T-helper 1 cell (primary cell): Measurements from ENCODE around the gene PAPPA.

ENCODE experiments used
- DNase-seq, 5 donors: peaks; one replicate each; pipeline ENCODE4 v3.0.0-alpha.2; 2012 to 2020

Gene PAPPA

DNA sequence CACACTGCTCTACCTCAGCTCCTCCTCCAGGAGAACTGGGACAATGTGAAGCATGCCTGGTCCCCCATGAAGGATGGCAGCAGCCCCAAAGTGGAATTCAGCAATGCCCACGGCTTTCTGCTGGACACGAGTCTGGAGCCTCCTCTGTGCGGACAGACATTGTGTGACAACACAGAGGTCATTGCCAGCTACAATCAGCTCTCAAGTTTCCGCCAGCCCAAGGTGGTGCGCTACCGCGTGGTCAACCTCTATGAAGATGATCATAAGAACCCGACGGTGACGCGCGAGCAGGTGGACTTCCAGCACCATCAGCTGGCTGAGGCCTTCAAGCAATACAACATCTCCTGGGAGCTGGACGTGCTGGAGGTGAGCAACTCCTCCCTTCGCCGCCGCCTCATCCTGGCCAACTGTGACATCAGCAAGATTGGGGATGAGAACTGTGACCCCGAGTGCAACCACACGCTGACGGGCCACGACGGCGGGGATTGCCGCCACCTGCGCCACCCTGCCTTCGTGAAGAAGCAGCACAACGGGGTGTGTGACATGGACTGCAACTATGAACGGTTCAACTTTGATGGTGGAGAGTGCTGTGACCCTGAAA, 34.1 kb downstream of the PAPPA start:
- no peak for DNase-seq

DNA sequence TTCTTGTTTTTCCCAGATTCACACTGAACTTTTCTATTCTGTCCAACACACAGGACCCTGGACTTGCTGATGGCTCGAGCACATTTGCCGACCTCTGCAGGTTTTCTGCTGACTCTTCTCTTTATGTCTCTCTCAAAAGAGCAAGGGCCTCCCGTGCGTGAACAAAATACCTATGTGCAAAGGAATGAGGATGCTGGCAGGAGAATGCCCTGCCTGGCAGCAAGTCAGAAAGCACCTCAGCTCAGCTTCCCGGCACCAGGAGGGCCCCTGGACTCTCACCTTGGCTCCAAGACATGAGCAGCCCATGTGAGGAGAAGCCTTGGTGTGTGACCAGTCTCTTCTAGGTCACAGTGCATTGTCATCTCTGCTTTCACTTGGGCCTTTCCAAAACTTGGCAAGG, 36.1 kb downstream of the PAPPA start:
- no peak for DNase-seq

DNA sequence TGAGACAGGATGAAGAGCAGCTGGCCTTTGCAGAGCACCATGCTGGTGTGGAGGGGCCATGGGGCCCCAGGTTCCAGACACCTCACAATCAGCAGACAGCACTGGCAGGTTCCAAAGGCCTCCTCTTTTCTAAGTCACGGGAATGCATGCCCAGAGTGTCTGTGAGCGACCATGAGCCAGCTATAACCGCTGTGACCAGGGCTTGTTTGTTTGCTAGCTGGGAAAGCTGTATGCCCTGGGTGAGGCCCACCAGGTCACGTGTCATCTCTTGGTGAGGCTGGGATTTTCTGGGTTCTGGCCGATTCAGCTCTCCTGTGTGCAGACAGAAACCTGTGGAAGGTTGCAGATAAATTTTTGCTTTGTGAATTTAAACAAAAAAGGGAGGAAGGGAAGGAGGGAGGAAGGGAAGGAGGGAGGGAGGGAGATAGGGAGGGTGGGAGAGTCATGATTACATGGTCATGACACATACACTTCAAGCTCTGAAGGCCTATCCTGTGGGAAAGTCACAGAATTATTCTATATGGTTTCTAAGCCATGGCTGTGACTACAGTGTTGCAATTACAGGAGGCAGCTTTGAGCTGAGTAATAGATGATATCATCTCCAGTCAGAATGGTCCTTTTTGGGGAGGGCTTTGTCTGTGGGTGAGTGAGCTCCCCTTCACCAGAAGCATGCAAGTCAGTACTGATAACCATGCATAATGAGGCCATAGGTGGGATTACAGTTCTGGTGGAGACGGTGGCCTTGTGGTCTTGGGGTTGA, 37.2 kb downstream of the PAPPA start:
- no peak for DNase-seq

DNA sequence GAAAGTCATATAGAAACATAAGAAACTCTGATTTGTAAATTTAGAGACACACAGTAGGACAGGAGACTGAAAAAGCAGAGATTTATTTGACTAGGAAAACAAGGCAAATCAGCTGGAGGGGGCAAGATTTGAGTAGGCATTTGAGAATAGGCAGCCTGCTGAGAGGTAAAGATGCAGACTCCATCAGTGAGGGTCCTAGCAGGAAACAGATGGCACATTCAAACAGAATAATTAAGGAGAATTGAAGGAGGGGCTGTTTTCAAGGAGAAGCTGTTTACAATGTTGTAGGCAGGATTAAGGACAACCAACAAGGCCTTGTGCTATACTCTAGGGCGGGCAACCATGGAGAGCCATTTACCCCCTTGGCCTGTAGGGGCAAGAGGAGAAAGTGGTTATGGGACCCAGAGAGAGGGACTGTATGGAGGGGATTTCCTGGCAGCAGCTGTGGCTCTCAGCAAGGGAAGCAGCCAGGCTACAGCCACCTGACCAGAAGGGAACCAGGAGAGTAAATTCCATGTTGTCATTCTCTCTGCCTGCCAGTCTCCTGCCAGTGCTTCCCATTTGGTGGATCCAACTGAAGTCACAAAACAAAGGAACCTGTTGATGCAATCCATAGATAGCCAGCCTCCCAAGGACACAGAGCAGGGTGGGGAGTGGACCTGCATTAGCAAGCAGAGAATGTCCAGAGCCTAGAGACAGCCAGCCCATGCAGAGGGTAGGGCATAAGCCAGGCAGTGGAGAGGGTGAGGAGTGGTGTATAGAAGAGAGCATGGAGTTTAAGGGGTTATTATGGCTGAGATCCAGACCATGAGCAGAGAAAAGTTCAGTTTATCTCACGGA, 38.2 kb downstream of the PAPPA start:
- DNase-seq = no peak

DNA sequence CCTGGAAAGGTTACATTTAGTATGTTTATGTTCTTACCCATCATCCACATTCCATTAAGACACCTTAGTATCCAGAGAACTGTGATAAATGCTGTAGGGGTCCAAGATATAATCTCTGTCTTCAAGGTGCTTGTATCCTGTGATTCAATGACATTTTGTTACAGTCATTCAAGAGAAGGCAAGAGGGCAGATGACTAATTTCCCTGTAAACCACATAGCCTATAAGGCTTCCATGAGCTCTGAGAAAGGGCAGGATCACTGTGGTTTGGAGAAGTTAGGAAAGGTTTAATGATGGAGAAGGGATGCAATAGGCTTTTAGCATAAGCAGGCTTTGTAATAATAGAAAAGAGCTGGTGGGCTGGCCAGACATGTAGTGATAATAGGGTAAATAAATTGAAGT, 40.0 kb downstream of the PAPPA start:
- DNase-seq = no peak

DNA sequence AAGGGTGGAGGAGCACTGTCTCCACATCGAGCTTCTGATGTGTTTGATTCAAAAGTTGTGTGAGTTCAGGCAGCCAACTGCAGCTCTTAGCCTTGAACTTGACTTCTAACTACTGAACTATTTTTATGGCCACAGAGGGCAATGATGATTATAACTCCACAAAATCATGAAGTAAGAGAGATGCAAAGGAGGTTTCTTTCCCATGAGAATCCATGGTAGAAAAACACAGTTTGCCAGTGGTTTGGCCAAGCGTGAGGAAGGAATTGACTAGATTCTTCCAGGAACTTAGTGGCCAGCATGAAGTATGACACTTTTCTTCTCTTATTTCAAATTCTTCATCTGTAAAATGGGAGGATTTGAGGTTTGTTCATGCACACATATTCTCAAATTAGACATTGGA, 43.2 kb downstream of the PAPPA start:
- DNase-seq = no peak

DNA sequence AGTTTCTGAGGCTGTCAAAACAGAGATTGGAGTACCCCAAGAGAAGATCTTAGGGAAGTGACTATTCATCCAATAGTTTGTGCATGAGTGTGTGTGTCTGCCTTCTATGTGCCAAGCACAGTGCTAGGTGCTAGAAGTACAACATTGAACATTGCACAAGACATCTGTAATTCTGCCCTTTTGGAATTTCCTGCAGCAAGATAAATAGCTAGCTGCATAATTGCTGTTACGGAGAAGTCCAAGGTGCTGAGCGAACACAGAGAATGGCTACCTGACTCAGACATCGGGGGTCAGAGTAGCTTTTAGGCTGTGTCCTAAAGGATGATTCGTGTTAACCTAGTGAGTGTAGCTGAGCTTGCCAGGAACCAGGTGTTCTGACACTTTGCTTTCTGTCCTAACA, 44.8 kb downstream of the PAPPA start:
- DNase-seq = no peak

DNA sequence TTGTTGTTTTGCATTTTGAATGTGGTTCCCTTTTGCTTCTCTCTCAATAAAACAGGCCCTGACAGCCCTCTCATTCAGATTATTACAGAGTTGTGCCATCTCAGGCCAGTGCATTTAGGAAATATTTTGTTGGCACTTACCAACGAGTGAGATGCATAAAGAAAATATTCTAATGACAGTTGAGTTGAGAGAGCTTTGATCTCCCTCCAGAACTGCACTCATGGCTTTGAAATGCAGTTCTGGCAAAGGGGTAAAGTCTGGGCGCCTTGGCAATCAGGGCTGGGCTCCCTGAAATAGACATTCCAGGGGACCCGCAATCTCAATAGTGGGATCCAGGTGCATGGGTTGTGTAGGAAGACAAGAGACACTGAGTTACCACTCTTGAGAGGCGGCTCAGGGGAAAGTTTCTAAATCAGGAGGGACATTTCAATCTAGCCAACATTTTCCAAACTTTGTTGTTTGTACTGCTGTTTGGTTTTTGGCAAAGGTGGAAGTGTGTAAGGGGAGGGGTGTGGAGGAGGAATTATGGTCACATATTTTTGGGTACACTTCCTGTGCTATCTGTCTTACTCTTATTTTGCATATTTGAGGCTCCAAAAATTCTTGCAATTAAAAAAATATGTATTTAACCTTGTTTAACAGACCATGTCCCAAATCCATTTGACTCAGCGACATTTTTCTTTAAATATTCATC, 48.8 kb downstream of the PAPPA start:
- no peak for DNase-seq

DNA sequence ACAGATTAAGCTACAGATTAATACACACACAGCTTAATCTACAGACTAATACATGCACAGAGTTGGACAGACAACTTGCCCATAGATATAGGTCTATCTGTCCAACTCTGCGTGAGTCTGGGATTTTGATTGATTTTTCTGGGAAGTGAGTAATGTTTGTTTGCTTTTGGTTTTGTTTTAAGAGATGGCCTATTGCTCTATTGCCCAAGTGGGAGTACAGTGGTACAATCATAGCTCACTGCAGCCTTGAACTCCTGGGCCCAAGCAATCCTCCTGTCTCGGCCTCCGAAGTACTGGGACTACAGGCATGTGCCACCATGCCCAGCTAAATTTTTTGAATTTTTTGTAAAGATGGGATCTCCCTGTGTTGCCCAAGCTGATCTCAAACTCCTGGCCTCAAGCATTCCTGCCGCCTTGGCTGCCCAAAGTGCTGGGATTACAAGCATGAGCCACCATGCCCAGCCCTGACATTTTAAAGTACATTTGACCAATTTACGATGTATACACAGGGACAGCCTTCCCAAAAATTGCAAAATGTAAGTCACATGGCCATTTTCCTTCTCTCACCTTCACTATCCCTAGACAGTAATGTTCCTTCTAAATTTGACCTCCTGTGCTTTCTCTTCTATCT, 50.8 kb downstream of the PAPPA start:
- no peak for DNase-seq

DNA sequence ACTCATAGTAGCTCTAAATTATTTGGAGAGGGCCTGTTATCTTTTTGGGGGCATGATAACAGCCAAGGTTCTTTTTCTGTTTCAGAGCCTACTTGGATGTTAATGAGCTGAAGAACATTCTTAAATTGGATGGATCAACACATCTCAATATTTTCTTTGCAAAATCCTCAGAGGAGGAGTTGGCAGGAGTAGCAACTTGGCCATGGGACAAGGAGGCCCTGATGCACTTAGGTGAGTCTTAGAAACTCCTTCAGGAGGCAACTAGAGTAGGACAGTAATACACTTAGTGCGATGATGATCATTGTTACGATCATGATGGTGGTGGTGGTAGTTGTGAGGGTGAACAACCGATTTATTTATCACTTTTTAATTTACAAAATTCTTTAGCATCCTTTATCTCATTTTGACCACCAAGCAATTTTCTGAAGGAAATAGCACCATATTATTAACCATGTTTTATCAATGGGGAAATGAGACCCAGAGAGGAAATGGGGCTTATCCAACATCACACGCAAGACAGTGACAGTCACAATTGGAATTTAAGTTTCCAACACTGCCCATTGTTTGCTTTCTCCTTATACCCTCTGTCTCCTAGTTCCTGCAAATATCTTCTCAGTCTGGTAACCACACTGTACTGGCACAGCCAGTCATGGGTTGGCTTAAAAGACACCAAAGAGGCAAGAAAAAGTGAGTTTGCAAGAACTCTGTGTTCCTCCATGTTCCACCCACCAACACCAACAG, 54.0 kb downstream of the PAPPA start:
- DNase-seq = no peak

DNA sequence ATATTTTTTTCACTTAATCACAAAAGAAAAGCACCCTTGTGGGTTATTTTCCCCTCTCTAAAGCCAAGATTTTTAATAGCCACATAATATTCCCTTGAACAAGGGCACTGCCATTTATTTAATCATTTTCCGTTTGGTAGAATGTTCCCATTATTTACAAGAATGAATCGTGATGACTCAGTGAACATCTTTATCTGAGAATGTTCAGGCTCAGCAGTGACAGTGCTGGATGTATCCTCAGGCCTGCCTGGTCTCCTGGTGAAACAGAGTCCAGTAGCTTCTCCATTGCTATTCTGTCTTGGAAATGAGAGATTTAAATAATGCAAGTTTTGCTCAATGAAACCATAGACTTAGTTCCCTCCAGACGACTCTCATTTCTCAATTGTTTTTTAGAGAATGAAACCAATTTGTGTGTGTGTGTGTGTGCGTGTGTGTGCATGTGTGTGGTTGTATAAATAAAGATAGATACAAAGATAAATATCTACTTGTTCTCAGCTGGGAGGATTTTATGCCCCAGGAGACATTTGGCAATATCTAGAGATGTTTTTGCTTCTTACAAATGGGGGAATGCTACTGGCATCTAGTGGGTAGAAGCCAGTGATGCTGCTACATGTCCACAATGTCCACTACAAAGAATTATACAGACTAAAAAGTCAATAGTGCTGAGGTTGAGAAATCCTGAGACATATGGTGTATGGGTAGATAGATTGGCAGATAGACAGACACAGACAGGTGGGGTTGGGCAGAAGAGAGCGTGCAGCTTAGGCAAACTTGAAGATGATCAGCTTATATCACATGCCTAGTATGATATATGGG, 55.0 kb downstream of the PAPPA start:
- no peak for DNase-seq

DNA sequence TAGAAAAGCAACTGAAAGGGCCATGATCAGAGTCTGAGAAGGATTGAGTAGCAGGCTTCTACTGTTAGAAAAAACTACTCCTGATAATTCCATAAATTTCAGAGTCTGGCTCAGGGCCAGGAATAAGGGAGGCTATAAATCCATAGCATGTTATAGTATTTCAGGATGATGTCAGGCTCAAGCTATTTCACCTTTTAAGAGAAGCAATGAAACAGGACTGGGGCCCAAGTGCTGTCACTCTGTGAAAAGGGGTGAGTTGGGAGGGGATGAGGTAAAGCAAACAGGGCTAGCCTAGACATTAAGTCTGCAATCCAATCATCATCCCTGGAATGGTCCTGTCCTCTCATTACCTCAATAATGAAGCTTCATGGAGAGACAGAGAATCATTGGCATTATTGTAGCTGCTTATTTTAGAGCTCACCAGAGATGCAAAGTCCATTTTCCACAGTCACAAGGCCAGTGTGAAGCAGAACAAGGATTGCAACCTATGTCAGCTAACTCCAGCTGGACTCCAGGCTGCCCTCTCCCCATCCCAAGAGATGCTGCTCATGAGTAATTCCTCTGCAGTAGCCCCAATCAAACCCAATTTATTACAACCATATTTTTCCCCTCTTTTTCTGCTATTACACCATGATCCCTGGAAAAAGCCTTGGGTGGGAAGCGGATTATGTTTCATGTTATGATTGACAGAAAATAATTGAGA, 56.0 kb downstream of the PAPPA start:
- no peak for DNase-seq

DNA sequence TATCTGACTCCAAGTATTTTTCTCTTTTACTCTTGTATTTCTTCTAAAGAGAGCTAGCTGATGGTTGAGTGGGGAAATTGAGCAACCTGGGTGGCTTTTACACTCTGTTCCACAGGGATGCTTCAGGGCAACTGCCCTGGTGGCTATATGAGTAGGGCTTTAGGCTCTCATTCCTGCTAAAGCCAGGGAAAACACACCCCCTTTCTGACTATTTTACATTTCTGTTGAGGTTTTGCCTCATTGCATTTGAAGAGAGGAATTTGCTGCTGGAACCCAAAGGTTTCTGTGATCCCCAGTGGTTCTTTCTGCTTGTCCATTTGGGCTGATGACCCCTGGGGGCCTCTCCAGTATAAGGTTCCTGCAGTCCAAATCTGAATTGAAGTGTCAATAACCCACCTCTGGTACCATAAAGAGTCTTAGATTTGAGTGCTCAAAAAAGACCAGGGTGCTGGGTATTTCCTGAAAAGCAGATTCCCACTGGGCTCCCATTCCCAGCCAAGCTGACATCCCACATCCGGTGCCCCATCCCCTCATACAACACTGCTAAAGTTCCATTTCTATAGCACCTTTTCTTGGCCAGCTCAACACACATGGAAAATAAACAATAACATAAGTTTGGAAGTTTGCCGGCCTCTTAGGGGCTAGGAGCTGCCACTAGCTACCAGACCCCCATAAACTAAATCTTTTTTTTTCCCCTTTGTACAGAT, 59.5 kb downstream of the PAPPA start:
- no peak for DNase-seq

DNA sequence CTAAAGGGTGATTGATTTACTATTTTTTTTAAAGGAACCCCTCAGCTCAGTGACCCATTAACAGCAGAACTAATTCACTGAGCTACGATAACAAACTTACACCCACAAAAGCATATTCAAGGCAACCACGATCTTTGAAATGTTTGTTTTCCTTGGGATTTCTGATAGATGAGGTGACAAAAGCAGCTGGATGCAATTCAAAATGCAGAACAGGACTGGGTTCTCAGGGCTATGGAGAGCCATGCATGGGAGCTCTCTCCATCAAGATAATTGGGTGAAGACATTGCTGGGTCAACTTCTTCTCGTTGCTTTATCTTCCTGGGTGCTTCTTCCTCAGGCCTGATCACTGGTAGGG, 60.1 kb downstream of the PAPPA start:
- DNase-seq = no peak

DNA sequence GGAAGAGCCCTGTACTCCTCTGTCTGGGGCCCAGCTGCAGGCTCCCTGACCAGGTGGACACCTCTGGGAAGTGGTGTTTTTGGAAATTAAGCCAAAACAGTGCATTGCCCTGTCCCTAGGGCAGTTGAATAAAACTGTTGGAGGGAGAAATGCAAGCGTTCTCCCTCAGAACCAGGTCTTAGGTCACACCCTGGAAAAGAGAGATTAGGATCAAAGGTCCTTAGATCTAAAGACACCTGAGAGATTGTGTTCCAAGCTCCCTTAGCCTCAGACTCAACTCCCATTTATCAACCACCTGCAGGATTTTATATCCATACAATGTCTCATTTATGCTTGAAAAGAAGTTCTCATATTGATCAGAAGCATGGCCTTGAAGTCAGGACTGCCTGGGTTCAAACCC, 64.8 kb downstream of the PAPPA start:
- DNase-seq = no peak

DNA sequence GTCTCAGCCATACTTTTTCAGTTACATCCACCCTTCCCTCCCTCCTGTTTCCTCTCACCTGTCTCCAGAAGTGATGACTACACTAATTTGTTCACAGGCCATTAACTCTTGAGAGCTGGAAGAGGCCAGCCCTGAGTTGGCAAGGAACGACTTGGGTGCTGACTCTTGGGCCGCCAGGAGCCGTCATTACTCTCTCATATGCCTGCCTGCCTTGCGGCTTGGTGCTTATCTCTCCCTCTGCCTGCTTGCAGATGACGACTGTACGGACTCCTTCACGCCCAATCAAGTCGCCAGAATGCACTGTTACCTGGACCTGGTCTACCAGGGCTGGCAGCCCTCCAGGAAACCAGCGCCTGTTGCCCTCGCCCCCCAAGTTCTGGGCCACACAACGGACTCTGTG, 66.1 kb downstream of the PAPPA start:
- DNase-seq = no peak

DNA sequence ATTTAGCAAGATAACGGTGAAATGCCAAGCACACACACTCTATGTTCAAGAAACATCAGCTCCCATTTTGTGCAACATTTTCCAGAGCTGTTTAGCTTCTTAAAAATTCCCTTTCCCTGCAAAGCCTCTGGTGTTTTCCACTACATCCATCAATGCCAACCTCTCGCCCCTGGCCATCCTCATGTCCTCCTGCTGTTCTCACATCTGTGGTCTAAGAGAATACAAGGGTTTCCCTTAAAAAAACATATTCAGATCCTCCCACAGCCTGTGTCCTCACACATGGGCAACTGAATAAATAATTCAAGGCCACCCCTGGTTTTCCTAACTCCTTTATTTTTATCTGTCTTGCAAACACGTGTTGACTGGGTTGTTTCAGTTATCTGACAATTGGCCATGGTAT, 70.3 kb downstream of the PAPPA start:
- DNase-seq = no peak

DNA sequence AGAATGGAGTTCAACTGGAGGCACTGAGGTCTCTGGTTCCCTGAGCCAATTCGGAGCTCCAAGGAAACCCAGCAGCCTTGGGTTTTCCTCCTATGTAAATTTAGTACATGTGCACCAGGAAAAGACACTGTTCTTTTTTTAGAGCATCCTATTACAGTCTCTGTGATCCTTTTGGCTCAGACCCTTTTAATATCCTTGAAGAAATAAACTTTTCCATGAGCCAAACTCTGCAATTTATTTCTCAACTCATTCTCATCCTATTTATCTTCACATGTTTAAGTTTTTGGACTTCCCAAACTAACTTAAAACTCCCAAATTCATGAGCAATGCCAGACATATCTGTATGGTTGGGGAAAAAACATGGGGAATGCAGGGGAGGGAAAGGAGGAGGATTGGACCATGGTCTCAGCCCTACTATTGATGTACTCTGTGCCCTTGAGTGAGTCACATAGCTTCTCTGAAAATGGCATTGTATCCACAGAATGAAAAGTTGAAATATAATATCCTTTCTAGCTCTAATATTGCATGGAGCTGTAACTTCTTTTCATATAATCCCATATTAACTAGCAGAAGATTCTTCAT, 76.6 kb downstream of the PAPPA start:
- DNase-seq = no peak

DNA sequence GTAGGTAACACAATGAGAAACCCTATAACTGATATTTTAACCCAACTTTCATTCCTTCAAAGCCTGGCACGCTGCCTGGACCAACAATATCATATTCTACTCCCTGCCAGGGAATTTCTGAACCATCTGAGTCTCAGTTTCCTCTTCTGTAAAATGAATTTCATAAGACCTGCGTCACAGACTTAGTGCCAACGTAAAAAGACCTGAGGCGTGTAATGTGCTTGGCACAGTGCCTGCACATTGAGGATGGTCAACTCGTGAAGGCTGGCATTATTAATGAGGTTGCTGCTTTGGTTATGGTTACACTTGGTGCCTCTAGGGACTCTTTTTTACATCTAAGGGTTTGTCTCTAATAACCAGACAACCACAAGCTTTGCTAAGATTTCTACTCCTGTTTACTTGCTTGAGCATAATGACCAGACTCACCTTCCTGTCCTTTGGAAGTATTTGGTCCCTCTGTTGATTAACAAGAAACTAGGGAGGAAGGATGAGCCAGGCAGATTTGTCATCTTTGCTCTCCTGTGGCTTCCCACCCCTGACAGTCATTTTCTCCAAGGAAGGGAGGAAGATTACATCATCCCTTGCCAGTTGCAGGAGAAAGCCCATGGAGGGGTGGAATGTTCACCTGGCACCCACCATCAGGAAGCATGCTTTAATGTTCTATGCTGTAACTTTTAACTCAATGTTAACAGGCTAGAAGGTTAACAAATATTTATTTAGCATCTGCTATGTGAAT, 79.0 kb downstream of the PAPPA start:
- no peak for DNase-seq
